UCSD-AML1 (cell line): ENCODE results near the gene CXCL3.
A peak's percentile ranks its signal among the peaks of the same experiment; 100 is the strongest.

Experiments used
- DNase-seq: peaks from one replicate; lab custom pipeline; 2025; ENCODE audit not compliant: unreplicated experiment; lab: John Stamatoyannopoulos, UW

The CXCL3 gene

GRCh38 chr4:74016068-74016467 is 22.4 kb downstream of the CXCL3 start:
- no peak for DNase-seq

GRCh38 chr4:74015126-74015780 is 23.2 kb downstream of the CXCL3 start:
- no peak for DNase-seq

GRCh38 chr4:74014332-74014731 is 24.2 kb downstream of the CXCL3 start:
- DNase-seq: no peak

- no peak for DNase-seq
Observed at GRCh38 chr4:74013264-74013663, 25.2 kb downstream of the CXCL3 start.

- DNase-seq: no peak
Observed at GRCh38 chr4:74012130-74012529, 26.4 kb downstream of the CXCL3 start.

GRCh38 chr4:74009307-74009706 is 29.2 kb downstream of the CXCL3 start:
- no peak for DNase-seq

GRCh38 chr4:74006009-74006476 is 32.4 kb downstream of the CXCL3 start:
- no peak for DNase-seq

- DNase-seq: no peak
Observed at GRCh38 chr4:74005528-74005927, 33.0 kb downstream of the CXCL3 start.

- no peak for DNase-seq
Observed at GRCh38 chr4:74004668-74005067, 33.8 kb downstream of the CXCL3 start.

GRCh38 chr4:74000301-74000700 is 38.2 kb downstream of the CXCL3 start:
- DNase-seq: no peak

- no peak for DNase-seq
Observed at GRCh38 chr4:73998040-73999011, 40.2 kb downstream of the CXCL3 start, which contains the start of gene CXCL5. Gene CXCL5 (minus strand): TSS chr4:73998677. CDS start chr4:73998581, 96 bp downstream.

- DNase-seq: no peak
Observed at GRCh38 chr4:73992050-73992449, 46.4 kb downstream of the CXCL3 start.

GRCh38 chr4:73991742-73992000 is 46.8 kb downstream of the CXCL3 start:
- no peak for DNase-seq

- no peak for DNase-seq
Observed at GRCh38 chr4:73990988-73991741, 47.3 kb downstream of the CXCL3 start.

GRCh38 chr4:73989928-73990327 is 48.6 kb downstream of the CXCL3 start:
- DNase-seq: no peak

- no peak for DNase-seq
Observed at GRCh38 chr4:73989031-73989430, 49.5 kb downstream of the CXCL3 start.

- DNase-seq: peak; percentile 22
Observed at GRCh38 chr4:73988061-73988460, 50.4 kb downstream of the CXCL3 start, which contains the start of gene PPBP. Gene PPBP (minus strand): TSS chr4:73988190. CDS start chr4:73988103, 87 bp downstream.
